CD4-positive, alpha-beta T cell treated with Interleukin-6 at 100 ng/mL for 8 hours (primary cell): Measurements from ENCODE around the gene RHEX.
"Not testable (repeated sequence)": the region's sequence is repeated elsewhere in the genome, so short reads cannot be mapped to it uniquely, and the experiment has no call there.

ENCODE experiments used
- DNase-seq: peaks from one replicate; pipeline ENCODE4 v3.0.0-alpha.2; 2020; ENCODE audit warnings: mixed read lengths, low spot score

Gene RHEX

GRCh38 chr1:206030191-206030590, 22.8 kb upstream of the RHEX start:
- no peak for DNase-seq

GRCh38 chr1:206030714-206031113, 22.3 kb upstream of the RHEX start:
- peak; percentile 69 for DNase-seq

GRCh38 chr1:206032380-206033140, 20.4 kb upstream of the RHEX start:
- no peak for DNase-seq

- DNase-seq: no peak
Measured at GRCh38 chr1:206035027-206035426, 17.9 kb upstream of the RHEX start.

- DNase-seq: no peak
Measured at GRCh38 chr1:206036663-206037455, 16.1 kb upstream of the RHEX start.

- DNase-seq: no peak
Measured at GRCh38 chr1:206037581-206037980, 15.4 kb upstream of the RHEX start.

- DNase-seq: no peak
Measured at GRCh38 chr1:206039046-206039973, 13.7 kb upstream of the RHEX start.

GRCh38 chr1:206040328-206040727, 12.6 kb upstream of the RHEX start:
- DNase-seq: no peak

- no peak for DNase-seq
Measured at GRCh38 chr1:206041640-206042039, 11.3 kb upstream of the RHEX start.

- DNase-seq: no peak
Measured at GRCh38 chr1:206047271-206047670, 5.7 kb upstream of the RHEX start.

- DNase-seq: no peak
Measured at GRCh38 chr1:206048582-206048981, 4.4 kb upstream of the RHEX start.

GRCh38 chr1:206049293-206049692, 3.7 kb upstream of the RHEX start:
- DNase-seq: no peak

- DNase-seq: no peak
Measured at GRCh38 chr1:206049919-206050600, 2.9 kb upstream of the RHEX start.

GRCh38 chr1:206050655-206051235, 2.2 kb upstream of the RHEX start:
- DNase-seq: peak; percentile 39

GRCh38 chr1:206052231-206052865, 625 bp upstream of the RHEX start:
- not testable (repeated sequence) for DNase-seq

- DNase-seq: not testable (repeated sequence)
Measured at GRCh38 chr1:206053616-206054015, 643 bp downstream of the RHEX start.

- DNase-seq: not testable (repeated sequence)
Measured at GRCh38 chr1:206055069-206055625, 2.2 kb downstream of the RHEX start.

GRCh38 chr1:206055639-206056323, 2.8 kb downstream of the RHEX start:
- not testable (repeated sequence) for DNase-seq

GRCh38 chr1:206058289-206058926, 5.4 kb downstream of the RHEX start:
- not testable (repeated sequence) for DNase-seq
